HG03025 (cell line): Measurements from ENCODE around the gene B4GALT5.
"Not testable (repeated sequence)": the region's sequence is repeated elsewhere in the genome, so short reads cannot be mapped to it uniquely, and the experiment has no call there.

Experiments
- ATAC-seq: cut with Tn5 transposase; IDR thresholded peaks from one replicate; pipeline ENCODE4 v1.9.1; 2021; ENCODE audit warnings: mild to moderate bottlenecking, moderate library complexity; ENCODE audit not compliant: unreplicated experiment, low FRiP score

The B4GALT5 gene

GRCh38 chr20:49713753-49714712, at the start of gene B4GALT5:
Gene B4GALT5 (minus strand): TSS chr20:49713878. CDS start chr20:49713690, 188 bp downstream.
- ATAC-seq = peak; percentile 75

- ATAC-seq = no peak
Observed at GRCh38 chr20:49762940-49763766, 49.5 kb upstream of the B4GALT5 start.

- ATAC-seq = not testable (repeated sequence)
Observed at GRCh38 chr20:49761888-49762287, 48.2 kb upstream of the B4GALT5 start.

- ATAC-seq = no peak
Observed at GRCh38 chr20:49759266-49759950, 45.7 kb upstream of the B4GALT5 start.

- ATAC-seq = no peak
Observed at GRCh38 chr20:49758781-49759180, 45.1 kb upstream of the B4GALT5 start.

GRCh38 chr20:49757597-49757996, 43.9 kb upstream of the B4GALT5 start:
- no peak for ATAC-seq

- no peak for ATAC-seq
Observed at GRCh38 chr20:49756241-49756640, 42.6 kb upstream of the B4GALT5 start.

- no peak for ATAC-seq
Observed at GRCh38 chr20:49754596-49754995, 40.9 kb upstream of the B4GALT5 start.

- ATAC-seq = no peak
Observed at GRCh38 chr20:49753133-49753532, 39.5 kb upstream of the B4GALT5 start.

- no peak for ATAC-seq
Observed at GRCh38 chr20:49752201-49752903, 38.7 kb upstream of the B4GALT5 start.

- ATAC-seq = no peak
Observed at GRCh38 chr20:49751397-49751736, 37.7 kb upstream of the B4GALT5 start.

GRCh38 chr20:49750611-49751396, 37.1 kb upstream of the B4GALT5 start:
- peak; percentile 59 for ATAC-seq

GRCh38 chr20:49749625-49750024, 35.9 kb upstream of the B4GALT5 start:
- no peak for ATAC-seq

GRCh38 chr20:49748525-49748838, 34.8 kb upstream of the B4GALT5 start:
- no peak for ATAC-seq

GRCh38 chr20:49747707-49748524, 34.2 kb upstream of the B4GALT5 start:
- no peak for ATAC-seq

GRCh38 chr20:49742948-49743347, 29.3 kb upstream of the B4GALT5 start:
- no peak for ATAC-seq

GRCh38 chr20:49741977-49742376, 28.3 kb upstream of the B4GALT5 start:
- ATAC-seq = no peak

GRCh38 chr20:49740807-49741206, 27.1 kb upstream of the B4GALT5 start:
- ATAC-seq = no peak

GRCh38 chr20:49739042-49739441, 25.4 kb upstream of the B4GALT5 start:
- no peak for ATAC-seq
